DMS 273 (cell line): ENCODE results near the gene RNF121.

Source experiments
- DNase-seq: peaks from one replicate; lab custom pipeline; 2025; ENCODE audit not compliant: unreplicated experiment; lab: John Stamatoyannopoulos, UW

Gene RNF121

DNA sequence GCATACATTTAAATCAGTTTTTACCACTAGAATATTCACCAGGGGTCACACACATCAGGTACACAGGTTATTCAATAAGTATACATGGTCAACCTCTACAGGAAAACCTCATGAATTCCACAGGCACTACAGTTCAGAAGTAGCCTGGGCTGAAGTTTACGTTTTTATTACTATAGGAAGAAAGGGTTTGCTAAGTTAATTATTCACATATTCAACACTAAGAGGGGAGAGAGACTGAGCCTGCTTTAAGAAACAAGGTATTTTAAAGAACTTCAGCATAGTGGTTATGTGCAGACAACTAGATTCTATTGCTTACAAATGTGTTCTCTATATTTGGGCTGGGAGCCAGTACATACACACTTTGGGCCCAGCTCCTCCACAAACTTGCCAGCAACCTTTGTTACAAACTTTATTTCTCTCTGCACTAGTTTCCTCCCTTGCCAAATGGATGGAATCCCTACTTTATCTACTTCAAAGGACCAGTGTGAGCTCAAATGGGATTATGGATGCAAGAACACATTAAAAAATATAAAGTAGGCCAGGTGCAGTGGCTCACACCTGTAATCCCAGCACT lies 101.7 kb downstream of the RNF121 start:
- no peak for DNase-seq

DNA sequence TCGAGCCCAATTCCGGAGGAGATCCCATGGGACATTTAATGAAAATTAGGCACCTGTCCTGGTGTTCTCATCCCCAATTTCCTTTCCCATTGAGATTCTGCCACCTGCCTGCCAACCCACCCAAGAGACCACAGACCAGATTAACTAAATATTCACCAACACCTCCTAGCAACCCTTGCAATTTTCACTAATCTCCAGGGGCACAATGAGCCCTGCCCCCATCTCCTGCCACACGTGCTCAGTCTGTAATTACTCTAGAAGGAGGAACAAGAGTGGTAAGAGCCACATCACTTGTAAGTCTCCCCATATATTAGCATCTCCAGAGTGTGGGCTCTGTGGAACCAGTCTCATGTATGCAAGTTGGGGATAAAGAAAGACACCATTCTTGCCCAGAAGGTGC lies 107.8 kb downstream of the RNF121 start:
- DNase-seq = no peak

DNA sequence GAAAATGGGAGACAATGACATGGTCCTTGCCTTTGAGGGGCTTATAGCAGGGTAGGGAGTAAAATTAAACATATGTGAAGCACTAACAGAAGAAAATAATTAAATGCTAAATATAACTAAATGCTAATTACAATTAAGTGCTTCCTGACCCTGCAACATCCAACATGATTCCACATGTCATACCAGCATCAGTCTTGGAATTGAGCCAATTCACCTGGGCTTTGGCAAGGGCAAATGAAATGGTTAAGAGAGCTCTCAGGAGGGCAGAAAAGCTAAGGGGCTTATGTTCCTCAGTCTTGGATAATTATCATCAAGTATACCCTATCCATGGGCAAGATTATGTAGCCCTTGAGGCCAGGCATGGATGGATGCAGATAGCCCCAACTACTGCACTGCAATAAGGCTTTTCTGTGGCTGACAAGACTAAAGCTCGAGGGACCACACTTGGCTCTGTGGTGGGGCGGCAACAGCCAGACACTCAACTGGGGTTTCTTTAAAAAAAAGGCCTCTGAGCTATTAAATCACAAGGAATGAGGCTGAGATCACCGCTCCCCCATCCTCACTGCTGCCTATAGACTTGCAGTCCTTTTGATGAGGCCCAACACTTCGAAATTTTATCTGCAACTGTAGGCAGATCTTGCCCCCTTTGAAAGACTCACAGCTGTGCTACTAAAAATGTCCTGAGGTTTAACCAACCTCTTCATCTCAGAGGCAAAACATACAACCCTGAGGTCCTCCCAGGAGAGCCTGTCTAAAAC lies 108.9 kb downstream of the RNF121 start:
- peak; percentile 26 for DNase-seq

DNA sequence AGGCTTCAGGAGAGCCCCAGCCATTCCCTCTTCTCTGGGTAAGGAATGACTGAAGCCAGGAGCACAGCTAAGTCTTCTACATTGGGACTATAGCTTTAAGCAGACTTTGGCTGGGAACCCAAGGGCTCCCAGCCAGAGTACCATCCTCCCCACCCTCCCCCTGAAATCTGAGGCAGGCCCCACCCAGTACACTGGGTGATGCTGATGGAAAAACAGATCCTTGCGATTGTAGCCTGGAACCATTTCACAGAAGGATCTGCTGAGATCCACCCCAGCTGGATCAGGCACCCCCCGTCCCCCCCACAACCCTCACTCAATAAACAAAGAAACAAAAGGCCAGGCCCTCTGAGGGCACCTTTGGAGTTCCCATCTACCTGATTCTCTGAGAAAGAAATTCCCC lies 109.6 kb downstream of the RNF121 start:
- DNase-seq = peak; percentile 72

DNA sequence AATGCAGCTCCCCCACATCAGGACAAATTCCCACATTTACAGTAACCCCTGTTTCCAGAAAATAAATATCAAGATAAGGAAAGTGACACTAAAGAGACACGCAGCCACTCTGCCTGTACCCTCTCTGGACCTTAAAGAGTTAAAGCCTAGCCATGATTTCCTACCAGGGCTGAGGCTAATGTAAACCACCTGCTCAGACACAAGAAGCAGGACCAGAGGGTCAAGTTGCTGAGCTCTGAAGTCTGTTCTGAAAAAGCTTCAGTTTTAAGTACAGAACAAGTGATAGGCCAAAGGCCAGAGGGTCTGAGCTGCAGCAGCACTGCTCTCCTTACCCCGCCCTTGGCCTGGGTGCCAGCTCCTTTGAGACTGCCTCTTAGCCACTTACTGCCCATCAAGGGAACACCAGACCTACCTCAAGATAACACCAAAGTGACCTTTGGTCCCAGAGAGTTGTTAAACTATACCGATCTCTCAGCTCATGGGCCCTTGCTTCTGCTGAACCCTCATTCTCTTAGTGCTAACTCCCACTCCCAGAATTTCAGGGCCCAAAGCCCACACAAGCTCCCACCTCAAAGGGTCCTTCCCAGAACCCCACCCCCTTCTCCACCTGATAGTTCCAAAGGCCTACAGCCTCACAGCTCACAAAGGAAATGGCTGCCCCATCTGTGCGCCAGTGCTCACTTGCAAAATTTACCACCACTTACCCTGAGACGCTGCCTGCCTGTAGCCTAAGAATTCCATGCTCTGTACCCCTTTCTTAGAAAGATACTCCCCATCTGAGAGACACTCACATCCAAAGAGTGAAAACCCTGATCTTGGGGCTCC lies 110.4 kb downstream of the RNF121 start:
- DNase-seq = peak; percentile 35

DNA sequence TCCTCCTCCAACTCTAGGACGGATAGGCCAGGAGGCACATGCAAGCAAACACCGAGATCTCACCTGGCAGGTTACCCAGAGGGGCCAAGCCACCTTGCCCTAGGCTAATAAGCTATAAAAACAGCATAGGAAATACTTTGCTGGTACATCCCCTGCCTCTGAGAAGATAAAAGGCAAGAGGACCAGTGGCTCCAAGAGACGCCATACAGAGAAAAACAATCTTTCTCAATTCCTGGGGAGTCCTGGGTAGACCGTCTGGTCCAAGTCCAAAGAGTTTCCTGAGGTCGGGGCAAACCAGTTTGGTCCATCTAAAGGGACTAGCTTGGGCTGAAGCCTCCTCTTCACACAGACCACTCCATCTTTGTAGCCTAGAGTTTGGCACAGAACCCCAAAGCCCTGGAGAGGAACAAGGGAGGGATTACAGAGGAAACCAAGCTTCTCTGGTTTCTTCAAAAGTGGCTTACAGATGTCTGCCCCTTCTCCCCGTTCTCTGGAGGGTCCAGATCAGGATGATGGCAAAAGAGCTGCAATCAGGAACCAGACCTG lies 111.1 kb downstream of the RNF121 start:
- DNase-seq = peak; percentile 16

DNA sequence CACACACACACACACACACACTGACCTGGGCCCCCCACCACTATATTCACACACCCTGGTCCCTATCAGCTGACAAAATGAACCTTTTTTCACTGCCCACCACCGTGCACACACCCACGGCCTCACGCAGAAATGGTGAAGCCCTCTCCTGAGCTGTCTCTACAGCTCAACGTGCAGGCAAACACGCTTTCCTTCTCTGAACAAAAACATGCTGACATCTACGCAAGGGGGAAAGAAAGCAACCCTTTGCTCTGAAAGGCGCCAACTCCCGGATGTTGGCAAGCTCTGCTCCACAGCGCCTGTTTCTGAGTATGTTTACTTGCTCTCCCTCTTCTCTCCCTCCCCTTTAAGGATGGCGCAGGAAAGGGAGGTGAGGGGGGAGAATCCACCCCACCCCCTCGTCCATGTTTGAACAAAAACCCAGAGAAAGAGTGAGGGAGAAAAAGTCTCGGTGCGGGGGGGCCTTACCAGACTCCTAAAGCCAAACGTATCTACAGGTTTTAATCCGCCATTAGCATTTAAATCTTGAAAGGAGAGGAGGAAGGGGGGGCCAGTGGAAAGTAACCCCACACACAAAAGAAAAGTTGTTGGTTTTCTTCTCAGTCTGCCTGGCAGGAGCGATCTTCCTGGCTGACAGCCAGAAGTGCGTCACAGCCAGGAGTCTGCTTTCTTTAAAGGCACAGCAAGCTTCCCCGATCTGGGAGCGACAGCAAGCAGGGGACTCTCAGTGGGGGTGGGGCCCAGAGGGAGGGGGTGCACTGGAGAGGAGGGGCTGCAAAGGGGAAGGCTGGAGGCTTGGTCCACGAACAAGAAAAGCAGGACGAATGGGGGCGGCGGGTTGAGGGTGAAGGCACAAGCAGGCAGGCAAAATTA lies 111.9 kb downstream of the RNF121 start:
- peak; percentile 92 for DNase-seq

DNA sequence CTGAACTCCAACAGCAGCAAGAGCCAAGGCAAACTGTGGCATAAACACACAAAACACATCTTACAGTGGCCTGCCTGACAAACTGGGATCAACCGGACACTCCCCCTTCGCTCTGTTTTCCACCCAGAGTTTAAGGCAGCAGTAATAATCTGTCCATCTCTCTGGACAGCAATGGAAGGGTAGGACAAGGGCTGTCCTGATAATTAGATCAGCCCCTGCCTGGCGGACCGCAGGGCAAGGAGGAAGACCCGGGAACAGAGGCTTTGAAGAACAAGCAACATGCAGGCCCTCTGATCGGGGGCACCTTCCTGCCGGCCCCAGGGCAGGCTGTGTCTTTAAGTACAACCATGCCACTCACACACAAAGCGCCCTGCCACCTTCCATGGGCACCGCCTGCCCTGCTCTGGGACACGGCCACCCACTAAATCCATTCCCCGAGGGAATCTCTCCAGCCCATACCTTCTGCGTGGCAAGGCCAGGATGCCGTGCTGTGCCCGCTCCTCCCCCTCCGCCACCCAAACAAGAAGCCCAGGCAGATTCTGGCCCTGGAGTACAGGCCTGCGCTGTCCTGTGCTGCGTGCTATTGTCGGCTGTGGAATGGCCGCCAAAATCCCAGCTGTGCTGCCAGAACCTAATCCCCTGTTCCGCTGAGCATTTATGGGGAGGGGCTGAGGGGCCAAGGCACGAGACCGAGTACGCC lies 112.7 kb downstream of the RNF121 start:
- DNase-seq = peak; percentile 79

DNA sequence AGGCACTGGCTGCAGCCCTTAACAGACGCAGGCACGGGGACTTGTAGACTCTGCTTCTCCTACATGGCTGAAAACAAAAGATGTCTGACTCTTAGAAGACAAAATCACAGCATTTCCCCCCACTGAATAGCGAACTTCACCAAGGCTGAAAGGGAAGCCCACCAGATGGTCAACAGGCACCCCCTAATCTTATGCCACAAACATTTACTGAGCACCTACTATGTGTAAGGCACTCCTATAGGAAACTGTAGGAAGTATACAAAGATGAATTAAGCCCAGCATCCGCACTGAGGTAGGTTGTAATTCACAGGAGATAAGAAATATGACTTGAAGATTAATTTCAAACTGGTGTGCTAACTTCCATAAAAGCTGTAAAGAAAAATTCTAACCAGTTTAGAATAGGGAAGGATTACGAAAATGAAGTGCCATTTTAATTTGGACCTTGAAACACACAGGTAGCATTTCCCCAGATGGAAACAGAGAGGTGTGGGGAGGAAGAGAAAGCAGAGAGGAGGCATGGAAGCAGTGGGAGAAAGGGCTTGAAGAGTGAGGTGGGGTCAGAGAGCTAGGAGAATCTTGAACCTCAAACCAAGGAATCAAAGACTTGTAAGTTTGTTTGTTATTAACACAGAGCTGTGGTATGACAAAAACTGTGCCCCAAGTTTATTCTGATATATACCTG lies 113.4 kb downstream of the RNF121 start:
- DNase-seq = no peak

DNA sequence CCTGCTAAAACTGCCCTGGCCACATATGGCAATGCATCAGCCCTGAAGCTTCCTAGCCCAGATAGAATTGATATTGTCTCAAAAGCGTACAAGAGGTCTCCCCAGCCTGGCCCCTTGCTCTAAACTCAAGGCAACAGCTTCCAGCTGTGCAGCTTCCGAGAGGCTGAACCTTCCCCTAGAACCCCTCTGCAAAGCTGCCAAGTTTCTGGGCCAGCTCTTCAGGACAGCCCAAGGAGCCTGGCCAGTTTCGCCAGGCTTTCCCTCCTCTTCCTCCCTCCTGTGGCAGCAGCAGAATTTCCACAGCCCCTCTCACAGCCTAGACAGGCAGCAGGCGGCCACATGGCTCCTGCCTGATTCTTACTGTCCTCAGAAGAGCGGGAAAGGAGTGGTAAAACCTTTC lies 117.0 kb downstream of the RNF121 start:
- DNase-seq = no peak
